GM12892 (cell line): Measurements from ENCODE around the gene MLH3.
A peak's percentile ranks its signal among the peaks of the same experiment; 100 is the strongest.

Experiments
- DNase-seq: peaks from one replicate; pipeline ENCODE4 v3.0.0; 2011; ENCODE audit not compliant: insufficient read length
- FAIRE-seq: peaks from 2 replicates; lab custom pipeline; 2011; peaks lifted over from hg19 to GRCh38; lab: Jason Lieb, UNC
- POLR2A ChIP-seq: IDR thresholded peaks from 2 replicates; pipeline ENCODE4 v1.6.1; 2011; ENCODE audit warnings: low read depth, low read length, control low read depth
- POLR2AphosphoS5 ChIP-seq: IDR thresholded peaks from 2 replicates; pipeline ENCODE4 v1.6.1; 2011; ENCODE audit warnings: low read depth, low read length, control low read depth
- TAF1 ChIP-seq: IDR thresholded peaks from 2 replicates; pipeline ENCODE4 v1.6.1; 2011; ENCODE audit warnings: low read depth, mild to moderate bottlenecking, control low read depth, low read length, borderline replicate concordance

Gene MLH3

DNA sequence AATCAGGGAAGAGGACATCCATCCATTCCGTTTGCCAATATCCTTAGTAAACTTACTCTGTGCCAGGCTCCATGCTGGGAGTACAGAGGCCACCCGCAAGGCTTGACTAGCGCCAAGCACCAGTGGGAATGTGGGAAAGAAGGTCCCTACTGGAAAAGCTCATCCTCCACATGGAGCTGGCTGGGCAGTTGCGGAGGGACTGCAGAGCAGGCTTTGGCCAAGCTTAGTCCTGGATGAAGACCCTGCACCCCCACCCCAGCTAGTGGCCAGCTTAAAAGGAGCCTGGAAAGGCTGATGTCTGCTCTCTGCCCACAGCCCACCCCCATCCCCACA, 70.9 kb downstream of the MLH3 start:
- TF ChIP-seq POLR2AphosphoS5: no peak
- TF ChIP-seq POLR2A: no peak
- TF ChIP-seq TAF1: no peak
- DNase-seq (no peak), FAIRE-seq (no peak)

GRCh38 chr14:74979442-74980397, 71.5 kb downstream of the MLH3 start:
- peak; percentile 30 for FAIRE-seq
- no peak for TF ChIP-seq POLR2AphosphoS5
- TF ChIP-seq POLR2A: no peak
- no peak for TF ChIP-seq TAF1
- no peak for DNase-seq

- FAIRE-seq: no peak
- DNase-seq: no peak
- TF ChIP-seq POLR2AphosphoS5: no peak
- TF ChIP-seq TAF1: no peak
- TF ChIP-seq POLR2A: no peak
Measured at GRCh38 chr14:74979029-74979428, 72.2 kb downstream of the MLH3 start.

GRCh38 chr14:74978416-74978947, 72.8 kb downstream of the MLH3 start:
- FAIRE-seq (no peak), DNase-seq (no peak)
- TF ChIP-seq POLR2AphosphoS5: no peak
- TF ChIP-seq POLR2A: no peak
- TF ChIP-seq TAF1: no peak

- TF ChIP-seq POLR2AphosphoS5 (no peak), TAF1 (no peak), POLR2A (no peak)
- no peak for FAIRE-seq
- no peak for DNase-seq
Measured at GRCh38 chr14:74977901-74978385, 73.3 kb downstream of the MLH3 start.

- DNase-seq: no peak
- TF ChIP-seq TAF1 (no peak), POLR2A (no peak), POLR2AphosphoS5 (no peak)
- FAIRE-seq: no peak
Measured at GRCh38 chr14:74977164-74977900, 73.9 kb downstream of the MLH3 start.

GRCh38 chr14:74976264-74977113, 74.8 kb downstream of the MLH3 start:
- FAIRE-seq (no peak), DNase-seq (no peak)
- TF ChIP-seq POLR2AphosphoS5 (no peak), TAF1 (no peak), POLR2A (no peak)

DNA sequence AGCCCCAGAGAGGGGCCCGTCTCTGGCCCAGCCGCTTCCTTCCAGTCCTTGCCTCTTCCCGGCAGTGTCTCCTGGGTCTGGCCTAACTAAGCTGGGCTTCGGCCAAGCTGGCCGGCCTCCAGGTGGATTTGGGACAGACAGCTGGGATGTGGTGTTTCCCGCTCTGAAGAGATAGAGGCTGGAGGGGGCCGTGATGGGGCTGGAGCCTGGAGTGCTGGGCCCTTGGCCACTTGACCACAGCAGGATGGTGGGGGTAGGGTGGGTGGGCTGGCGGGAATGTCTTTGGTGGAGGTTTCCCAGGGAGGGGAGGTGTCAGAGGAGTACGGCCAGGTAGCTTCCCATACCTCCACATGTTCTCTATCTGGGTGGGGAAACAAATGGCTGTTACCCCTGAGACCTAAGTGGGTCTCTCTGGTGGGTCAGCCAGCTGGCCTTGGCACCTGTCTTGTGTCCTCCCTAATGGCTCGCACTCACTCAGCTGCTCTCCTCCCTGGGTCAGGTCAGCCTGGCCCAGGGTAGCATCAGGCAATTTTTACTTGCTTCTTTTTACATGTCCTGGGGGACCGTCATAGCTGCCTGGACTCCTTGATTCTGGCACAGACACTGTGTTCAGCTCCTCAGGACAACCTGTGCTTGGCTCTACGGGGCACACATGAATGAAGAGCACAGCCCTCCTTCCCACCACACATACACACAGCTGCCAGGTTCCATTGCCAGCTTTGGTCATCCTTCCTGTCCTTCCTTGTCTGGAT, 76.0 kb downstream of the MLH3 start:
- FAIRE-seq: no peak
- no peak for TF ChIP-seq TAF1
- no peak for TF ChIP-seq POLR2AphosphoS5
- no peak for TF ChIP-seq POLR2A
- DNase-seq: no peak

DNA sequence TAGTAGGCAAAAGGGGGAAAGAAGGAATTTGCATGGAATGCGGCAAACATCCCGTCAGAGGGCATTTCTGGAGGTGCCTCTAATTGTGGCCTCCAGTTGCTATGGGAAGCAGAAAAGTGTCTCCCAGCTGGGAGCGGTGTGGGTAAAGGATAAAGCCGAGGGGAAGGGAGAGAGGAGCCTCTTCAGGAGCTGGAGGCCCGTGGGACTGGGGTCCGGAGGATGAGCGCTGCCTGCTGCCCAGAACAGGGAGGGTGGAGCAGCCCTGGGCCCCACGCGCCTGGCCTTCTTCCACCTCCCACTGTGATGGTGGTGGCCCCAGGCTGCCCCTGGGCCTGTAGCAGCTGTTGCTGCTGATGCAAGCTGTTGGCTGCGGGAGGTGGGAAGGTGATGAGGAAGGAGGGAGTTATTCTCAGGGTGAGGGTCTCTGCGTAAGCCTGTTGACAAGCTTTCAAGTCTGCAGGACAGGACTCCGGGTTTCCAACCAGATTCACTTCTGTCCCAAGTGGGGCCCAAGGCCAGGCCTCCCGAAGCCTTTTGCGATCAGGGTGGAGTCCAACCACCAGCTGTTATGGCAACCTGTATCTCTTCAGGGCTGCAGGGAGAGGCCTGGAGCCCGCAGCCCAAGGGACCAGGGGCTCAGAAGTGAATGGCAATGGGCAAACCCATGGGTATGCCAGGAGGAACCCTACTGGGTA, 76.8 kb downstream of the MLH3 start:
- DNase-seq (no peak), FAIRE-seq (no peak)
- no peak for TF ChIP-seq TAF1
- no peak for TF ChIP-seq POLR2A
- TF ChIP-seq POLR2AphosphoS5: no peak

DNA sequence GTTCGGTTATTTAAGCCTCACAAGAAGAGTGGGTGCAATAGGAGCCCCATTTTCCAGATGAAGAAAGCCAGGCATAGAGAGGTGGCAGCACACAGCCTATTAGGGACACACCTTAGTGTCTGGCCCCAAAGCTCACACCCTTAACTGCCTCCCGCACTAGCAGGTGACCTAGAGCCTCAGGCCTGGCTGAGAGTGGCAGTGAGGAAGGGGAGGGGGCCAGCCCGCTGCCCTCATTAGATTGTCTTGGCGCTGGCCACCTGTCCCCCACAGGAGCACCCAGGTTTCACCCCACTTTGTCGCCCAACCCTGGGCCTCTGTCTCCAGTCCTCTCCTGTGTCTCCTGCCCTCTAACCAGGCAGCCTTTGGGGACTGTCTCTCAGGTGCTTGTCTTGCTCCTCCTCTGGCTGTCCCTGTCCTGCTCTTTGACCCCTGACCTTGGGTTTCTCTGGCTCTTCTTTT, 77.3 kb downstream of the MLH3 start:
- FAIRE-seq (no peak), DNase-seq (no peak)
- TF ChIP-seq TAF1: no peak
- no peak for TF ChIP-seq POLR2AphosphoS5
- TF ChIP-seq POLR2A: no peak

- FAIRE-seq: no peak
- no peak for TF ChIP-seq POLR2A
- TF ChIP-seq POLR2AphosphoS5: no peak
- TF ChIP-seq TAF1: no peak
- DNase-seq: no peak
Measured at GRCh38 chr14:74973003-74973653, 78.1 kb downstream of the MLH3 start.
